ENCODE measurements around the gene IFNK.
"Not testable (repeated sequence)": the region's sequence is repeated elsewhere in the genome, so short reads cannot be mapped to it uniquely, and the experiment has no call there.

The IFNK gene, protein sequence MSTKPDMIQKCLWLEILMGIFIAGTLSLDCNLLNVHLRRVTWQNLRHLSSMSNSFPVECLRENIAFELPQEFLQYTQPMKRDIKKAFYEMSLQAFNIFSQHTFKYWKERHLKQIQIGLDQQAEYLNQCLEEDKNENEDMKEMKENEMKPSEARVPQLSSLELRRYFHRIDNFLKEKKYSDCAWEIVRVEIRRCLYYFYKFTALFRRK

DNA sequence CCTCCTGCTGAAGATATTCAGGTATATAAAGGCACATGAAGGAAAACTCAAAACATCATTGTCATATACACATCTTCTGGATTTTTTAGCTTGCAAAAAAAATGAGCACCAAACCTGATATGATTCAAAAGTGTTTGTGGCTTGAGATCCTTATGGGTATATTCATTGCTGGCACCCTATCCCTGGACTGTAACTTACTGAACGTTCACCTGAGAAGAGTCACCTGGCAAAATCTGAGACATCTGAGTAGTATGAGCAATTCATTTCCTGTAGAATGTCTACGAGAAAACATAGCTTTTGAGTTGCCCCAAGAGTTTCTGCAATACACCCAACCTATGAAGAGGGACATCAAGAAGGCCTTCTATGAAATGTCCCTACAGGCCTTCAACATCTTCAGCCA is at the start of gene IFNK:
IFNK (plus strand) TSS at position 55 of the 400 bp plus-strand sequence; CDS start at position 102, 47 bp downstream.
- DNase-seq, result no peak

DNA sequence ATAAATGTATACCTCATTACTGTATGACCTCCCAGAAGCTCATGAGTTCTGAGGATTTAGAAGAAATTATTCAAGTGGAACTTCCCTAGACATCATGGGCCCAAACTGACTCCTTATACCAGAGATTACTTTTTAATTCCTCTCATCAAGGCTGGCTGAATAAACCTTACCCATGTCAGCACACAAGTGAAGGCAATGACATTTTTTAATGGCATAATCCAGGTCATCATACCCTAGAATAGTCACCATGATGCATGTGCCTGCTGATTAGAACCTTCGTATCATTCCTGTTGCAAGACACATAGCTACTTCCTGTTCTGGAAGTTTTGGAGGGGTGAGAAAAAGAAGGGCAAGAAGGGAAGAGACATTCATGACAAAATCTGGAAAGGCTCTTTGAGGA is 49.8 kb upstream of the IFNK start:
- no peak for DNase-seq

DNA sequence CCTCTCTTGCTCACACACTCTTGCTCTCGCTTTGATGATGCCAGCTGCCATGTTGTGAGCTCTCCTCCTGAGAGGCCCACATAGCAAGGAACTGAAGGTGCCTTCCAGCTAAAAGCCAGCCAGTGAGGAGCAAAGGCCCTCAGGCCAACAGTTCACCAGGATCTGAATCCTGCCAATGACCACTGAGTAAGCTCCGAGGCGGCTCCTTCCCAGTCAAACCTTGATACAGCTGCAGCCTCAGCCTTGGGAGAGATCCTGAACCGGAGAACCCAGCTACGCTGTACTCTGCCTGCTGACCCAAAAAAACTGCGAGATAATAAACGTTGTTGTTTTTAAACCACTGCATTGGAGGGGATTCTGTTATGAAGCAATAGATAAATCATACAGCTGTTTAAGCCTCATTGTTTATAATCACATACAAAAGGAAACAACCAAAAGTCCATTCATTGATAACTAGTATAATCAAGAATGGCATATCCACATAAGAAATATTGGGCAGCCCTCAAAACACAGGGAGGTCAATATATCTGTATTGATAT is 49.0 kb upstream of the IFNK start:
- no peak for DNase-seq

DNA sequence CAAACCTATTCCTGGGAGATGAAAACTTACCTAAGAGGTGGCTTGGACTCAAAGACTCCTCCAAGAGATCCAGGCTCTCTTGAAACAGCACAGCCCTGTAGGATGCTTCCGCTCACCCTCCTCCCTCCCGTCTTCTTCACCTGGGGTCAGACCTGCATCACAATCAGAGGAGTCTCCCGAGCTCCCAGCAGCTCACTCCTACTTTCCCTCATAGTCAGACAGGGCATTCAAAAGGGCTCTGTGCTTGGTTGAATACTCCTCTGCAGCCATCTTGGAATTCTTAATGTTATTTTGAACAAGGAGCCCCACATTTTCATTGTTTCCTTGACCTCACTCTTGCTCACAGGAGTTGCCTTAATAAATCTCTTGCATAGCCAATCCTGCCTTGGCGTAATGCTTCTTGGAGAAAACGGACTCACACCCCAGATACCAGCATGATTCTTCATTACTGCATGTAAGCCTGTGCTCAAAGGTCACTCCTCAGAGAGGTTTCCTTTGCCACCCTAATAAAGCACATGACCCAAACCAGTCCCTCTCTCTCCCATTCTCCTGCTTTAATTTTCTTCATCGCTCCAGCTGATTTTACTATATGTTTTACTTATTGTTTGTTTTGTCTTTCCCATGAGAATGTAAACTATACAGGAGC is 47.1 kb upstream of the IFNK start:
- no peak for DNase-seq

DNA sequence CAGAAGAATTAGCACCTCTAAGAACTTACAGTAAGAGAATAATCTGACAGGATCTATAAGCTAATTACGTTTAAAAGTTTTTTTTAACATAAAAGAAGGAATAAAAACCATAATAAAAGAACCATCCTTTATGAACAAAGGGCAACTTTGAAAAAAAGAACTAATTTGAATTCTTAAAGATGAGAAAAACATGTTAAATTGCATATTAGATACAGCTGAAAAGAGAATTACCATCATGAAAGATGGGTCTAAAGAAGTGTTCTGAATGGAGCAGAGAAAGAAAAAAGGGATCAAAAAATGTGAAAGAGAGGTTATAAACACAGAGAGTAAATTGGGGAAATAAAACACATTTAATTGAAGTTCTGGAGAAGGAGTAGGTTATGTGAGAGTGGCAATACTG is 45.8 kb upstream of the IFNK start:
- no peak for DNase-seq

DNA sequence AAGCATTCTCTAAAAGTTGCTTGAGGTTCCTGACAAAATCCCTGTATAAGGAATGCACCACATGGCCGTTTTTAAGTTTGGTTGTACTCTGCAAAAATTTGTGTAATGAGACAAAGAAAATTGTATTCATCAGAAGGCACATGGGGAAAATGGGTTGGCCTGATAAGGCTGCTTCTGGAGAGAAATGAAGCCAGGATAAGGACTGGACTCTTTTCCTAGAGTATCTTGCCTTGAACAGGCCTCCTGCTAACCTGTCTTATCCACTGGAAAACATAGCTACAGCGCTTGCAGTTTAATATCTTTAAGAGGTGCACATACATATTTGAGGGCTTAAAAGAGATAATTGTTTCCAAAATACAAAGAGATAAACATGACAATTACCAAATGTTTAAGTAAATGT is 41.4 kb upstream of the IFNK start:
- DNase-seq, result no peak

DNA sequence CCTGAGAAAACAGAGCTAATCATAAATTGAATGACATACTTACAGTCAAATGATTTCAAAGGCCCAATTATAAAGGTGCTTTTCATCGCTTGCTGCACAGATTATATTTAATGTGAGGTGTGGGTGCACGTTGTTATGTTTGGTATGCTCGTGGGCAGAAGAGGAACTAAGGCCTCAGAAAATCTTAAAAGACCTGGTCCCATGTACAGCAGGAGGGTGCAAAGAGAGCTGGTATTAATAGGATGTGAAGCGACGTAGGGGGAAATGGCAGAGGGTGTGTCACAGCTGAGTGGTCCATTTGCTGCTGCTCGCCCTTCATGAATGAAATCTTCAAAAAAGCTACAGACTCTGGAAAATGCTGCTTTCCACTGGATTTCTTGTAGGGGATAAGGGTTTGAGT is 40.5 kb upstream of the IFNK start:
- no peak for DNase-seq

DNA sequence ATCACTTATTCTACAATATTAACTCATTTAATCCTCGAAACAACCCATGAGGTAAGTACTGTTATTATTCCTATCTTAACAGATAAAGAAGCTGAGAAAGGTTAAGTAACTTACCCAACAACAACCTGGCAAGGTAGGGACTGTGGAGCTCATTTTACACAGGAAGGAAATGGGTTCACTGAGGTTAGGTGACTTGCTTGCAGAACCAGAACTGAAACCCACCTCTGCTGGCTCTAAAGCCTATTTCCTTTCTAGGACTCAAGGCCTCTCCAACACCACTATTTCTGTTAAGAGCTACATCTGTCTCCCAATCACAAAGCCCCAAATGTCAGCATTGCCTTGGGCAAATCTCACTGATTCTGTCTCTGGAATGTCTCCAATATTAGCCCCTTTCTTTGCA is 38.9 kb upstream of the IFNK start:
- no peak for DNase-seq

DNA sequence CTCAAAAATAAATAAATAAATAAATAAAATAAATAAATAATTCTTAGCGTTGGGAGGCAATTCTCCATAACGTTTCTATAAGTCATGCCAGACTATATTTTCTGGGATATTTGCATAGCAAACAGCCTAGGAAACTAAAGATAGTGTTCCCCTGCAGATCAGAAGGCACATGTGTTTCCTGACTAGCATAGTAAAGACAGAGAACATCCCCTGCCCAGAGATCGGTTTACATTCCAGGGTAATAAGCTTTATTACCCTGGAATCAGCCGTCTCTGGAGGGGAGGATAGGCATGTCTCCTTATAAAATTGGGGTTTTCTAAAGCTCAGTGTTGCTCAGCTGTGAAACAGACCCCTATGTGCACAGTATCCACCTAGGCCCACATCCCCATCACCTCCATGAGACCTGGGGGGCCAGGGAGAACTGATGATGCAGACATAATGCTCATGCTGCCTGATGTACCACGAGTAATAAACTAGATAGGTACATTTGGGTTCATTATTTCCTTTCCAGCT is 36.9 kb upstream of the IFNK start:
- DNase-seq, result no peak

DNA sequence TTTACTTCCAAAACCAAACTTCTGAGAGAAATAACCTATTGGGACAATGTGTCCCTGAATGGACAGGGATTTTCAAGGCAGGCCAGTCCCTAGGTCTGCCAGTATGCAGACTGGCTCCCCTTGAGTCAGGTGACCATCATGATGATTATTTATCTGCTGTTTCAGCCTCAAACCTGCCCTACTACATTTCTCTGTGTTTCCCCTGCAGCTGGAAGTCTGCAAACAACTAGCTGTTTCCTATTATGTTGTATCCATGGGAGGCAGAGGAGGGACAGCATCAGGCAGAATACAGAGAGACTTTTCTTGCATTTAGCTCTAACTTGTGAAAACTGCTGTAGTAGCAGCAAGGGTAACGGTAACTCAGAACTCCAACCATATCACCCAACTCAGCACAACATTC is 36.2 kb upstream of the IFNK start:
- no peak for DNase-seq

DNA sequence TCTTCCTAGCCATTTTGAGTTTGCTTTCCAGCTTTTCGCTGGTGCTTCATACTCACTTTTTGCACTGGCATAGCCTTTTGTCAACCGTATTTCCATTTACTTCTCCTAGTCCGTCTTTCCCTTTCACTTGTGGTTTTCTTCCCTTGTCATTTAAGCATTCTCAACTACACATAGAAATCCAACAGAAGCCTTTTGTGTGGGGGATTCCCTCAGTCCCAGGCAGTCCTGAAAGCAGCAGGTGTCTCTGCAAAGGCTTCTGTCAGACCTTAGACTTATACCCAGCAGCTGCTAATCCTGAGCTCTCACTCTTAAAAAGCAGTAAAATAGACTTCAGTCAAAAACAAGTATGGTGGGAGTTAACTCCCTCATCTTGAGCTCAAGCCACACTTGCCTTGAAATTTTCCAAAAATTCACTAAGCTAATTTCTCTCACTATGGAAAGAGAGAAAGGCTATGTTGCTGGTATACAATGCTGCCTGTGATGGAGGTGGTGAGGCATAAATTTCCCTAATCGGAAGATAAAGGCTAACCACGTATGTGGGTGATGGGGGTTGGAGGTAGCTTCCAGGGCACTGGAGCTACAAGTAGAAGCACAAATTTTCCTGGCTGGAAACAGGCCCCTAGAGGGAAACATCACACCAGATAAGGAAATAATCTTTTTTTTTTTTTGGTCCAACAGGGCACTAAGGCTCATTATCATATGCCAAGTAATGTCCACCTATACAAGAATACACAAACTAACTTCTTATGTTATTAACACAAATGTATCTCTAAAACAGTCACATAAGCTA is 34.8 kb upstream of the IFNK start:
- DNase-seq, result no peak

DNA sequence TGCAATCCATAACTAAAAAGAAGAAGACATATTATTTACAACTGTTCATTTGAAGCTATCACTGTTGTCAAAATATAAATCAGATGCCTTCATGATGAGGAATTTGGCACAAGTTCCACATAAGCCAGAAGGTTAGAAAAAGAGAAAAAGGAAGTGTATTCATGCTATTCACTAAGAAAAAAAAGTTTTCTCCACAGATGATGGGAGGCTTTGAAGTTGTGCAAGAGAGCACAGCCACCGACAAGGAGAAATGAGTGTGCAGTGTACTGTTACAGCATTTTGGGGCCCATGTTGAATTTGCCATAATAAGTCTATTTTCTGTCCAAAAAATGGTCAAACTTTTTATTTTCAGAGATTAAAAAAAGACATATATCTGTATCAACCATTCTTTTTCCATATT is 32.9 kb upstream of the IFNK start:
- no peak for DNase-seq

DNA sequence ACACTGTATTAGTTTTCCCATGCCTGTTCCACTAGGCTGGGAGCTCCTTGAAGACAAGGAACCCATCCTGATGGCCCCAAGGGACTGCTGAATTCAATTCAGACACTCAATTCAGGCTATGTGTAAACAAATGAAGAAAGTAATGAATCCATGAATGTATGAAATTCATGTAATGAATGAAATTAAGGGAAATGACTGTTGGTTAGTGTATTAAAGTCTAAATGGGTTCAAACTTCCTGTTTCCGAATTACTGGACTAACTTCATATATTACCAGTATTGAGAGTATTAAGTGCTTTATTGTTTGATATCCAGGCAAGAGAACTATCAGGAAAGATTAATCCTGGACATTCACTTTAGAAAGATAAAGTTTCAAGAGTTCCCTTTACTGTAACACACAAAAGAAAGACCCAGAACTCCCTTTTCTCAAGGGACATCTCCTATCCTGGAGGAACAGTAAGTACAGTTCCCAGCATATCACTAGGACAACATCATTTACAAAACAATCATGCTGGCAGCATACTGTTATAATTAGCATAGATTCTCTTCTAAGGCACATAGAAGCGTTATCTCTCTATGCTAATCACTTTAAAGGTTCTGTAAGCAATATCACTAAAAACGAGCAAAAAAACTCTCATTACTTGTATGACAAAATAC is 28.5 kb upstream of the IFNK start:
- DNase-seq, result no peak

DNA sequence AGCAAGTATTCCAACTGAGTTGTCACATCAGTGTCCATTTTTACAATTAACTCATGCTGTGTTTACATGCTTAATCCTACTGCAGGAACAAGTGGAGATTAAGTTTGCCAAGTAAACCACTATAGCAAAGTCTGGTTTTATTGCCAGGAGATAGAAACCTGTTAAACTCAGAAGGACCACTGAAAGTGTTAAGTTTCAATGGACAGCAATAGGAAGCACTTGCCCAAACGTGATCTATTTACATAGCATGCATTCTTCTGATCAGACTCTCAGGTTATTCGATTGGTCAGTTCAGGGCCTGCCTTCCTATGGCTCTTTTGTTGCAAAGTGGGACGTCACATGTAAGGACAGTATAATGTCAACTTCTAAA is 28.0 kb upstream of the IFNK start:
- DNase-seq, result no peak

DNA sequence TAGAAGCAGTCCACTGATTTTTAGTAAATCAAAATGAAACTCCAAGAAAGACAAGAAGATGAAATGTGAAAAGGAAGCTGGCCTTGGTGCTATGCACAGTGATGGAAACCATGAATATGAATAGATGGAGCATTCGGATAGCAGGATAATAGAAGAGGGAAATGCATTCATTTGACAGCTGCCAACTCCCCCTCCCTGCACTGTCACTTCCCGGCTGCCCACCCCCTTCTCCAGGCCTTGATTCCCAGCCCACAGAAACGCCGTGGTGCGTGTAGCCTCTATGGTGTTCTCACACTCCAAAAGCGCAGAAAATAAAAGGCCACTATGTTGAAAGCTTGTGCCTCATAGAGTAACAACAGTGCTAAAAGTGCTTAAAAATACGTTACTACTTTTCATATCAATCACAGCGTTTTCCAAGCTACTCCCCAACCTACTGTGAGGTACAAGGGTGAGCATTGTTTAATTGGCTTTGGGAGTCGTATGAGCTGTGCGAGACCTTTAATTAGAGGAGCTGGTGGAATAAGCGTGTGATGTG is 26.1 kb upstream of the IFNK start:
- DNase-seq, result peak; percentile 71

DNA sequence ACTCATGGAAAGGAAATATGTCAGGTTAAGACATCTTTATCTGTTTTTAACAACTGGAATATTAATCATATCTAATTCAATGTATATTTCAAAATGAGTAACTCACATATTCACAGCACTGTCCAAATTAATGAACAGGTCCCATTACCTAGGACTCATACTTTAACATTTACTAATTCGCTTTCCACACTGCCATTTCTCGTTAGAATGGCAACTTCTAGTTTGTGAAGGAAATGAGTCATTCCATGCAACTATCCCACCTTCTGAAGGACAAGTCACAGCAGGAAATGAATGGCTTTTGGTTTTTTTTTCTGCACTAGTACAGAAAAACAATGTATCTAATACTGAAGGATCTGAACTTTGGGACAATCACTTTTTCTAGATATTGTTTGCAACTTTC is 24.6 kb upstream of the IFNK start:
- no peak for DNase-seq

DNA sequence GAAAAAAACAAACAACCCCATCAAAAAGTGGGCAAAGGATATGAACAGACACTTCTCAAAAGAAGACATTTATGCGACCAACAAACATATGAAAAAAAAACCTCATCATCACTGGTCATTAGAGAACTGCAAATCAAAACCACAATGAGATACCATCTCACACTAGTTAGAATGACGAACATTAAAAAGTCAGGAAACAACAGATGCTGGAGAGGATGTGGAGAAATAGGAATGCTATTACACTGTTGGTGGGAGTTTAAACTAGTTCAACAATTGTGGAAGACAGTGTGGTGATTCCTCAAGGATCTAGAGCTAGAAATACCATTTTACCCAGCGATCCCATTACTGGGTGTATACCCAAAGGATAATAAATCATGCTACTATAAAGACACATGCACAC is 23.2 kb upstream of the IFNK start:
- not testable (repeated sequence) for DNase-seq

DNA sequence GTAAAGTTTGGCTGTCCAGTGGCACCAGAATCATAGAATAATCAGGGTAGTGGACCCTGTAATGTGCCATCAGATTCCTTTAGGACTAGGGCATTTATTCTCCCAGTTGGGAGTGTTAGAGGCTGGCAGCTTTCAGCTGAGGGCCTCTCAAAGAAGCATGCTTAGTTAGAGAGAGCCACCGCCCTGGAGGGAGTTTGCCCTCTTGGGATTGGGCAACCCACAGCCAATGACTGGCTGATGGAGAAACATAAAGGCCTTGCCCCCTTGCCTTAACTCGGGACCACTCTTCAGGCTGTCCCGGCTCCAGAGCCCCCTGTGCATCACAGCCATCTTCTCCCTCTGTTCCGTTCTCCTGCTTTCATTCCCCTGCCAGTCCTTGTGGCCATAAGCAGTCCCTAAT is 20.5 kb upstream of the IFNK start:
- no peak for DNase-seq

DNA sequence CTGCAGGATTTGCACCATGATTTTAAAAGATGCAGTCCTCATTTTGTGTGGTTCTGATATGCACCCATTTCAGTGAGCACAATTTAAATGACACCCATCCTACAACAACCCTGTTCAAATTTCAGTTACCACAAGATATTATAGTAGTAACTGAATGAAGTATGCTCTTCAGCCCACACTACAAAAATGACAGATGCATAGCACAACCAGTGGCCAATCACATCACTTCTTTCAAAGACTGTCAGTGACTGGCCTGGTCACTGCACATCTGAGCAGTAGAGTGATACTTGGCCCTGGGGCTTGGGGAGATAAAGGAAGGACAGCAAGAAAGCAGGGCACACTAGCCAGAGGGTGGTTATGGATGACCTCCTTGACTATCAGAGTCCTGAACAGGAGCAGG is 19.8 kb upstream of the IFNK start:
- no peak for DNase-seq

DNA sequence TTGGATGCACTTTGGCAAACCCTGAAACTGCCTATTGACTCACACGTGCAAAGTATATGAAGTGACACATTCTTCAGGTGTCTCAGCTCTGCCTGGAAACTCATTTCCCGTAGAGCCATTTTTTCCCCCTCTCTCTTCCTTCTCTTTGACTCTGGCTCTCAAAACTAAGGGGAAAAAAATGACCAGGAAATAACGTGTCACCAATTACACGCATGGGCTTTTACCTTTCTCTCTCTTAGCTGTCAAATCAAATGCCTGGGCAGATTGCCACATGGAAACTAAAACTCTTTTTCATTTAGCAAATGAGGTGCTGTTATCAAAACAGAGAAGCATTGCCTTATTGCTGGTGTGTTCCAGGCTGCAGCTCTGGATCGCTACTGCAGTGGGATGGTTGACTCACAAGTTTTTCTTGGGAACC is 18.3 kb upstream of the IFNK start:
- no peak for DNase-seq

DNA sequence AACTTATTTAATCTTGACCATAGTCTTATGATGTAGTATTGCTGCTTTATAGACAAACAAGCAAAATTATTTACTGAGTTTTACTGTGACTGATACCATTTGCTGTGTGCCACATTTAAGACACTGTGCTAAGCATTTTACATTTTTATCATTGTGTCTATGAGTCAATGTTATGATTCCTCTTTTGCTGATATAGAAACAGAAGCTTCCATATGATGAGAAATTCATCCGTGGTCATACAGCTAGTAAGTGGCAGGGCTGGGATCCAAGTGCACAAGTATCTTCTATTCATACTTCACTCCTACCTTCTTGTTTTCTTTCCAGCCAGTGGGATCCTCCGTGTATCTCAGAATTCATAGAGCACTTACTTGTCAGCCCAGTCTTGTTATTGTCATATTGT is 17.1 kb upstream of the IFNK start:
- no peak for DNase-seq

DNA sequence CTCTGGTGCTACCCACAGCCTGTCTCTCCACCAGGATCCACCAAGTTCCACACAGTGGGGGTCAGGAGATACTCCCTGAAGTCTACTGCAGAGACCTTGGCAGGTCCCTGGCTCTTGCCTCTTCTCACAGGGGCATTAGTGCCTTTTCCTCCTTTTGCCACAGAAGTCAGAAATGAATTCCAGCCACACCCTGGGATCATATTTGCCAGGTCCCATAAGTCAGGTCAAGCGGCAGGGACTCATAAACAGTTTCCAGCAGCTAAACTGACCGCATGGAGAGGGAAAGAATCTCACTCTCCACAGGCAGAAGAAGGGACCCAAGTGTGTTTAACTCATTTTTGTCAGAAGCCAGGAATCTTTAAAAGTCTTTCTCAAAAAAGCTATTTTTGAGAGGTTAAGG is 13.3 kb upstream of the IFNK start:
- DNase-seq, result no peak

DNA sequence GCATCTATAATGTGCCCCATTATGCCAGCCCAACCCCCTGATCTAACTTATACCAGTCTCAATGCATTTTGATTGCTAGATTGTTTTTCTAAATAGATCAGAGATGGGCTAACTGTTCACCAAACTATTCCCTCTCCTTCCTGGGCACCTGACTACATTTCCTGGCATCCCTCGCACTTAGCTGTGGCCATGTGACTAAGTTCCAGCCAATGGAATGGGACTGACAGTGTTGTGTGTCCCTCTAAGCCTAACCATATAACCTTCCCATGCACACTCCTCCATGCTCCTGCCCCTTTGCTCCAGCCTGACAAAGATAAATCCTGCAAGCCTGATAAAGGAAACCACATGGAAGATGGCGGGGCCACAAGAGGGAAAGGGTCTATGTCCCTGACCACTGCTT is 12.3 kb upstream of the IFNK start:
- DNase-seq, result no peak

Data from midbrain (tissue), 1 donor.